Measurements from ENCODE around the gene TM2D3. TPM values are rescaled to one million over a fixed set of nuclear protein-coding genes. Genes with fewer than 3 reads are reported as not detected.

TM2D3 gene, protein sequence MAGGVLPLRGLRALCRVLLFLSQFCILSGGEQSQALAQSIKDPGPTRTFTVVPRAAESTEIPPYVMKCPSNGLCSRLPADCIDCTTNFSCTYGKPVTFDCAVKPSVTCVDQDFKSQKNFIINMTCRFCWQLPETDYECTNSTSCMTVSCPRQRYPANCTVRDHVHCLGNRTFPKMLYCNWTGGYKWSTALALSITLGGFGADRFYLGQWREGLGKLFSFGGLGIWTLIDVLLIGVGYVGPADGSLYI
- total RNA-seq (2014; rRNA removed; shearing (Covaris generic)) = 45.7 and 50.5 TPM in 2 replicates

DNA sequence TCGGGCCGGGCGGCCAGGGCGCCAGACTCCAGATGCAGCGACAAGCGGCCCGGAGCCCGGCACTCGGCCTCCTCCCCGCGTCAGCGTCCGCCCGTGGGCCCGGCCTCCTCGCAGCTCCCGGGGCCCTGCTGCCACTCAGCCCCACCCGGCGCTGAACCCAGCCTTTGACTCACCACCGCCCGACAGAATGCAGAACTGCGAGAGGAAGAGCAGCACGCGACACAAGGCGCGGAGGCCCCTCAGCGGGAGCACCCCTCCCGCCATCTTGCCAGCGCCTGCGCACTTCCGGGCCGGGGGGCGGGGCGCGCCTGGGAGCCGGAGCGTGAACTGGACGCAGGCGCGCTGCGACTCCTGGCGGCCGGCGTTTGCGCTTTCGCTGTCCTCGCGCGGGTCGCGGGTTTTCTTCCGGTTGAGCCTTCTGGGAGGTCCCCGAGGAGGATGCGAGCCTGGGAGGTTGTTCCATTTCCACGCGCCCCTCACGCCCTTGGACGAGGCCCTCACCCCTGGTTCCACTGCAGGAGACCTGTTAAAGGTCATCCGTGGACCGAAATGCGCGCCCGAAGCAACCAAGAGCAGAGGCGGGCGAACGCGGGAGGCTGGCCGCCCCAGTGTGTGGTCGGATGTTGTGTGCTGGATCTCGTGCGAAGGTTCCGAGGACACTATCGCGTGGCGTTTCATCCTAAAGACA, at the start of gene TM2D3:
Gene TM2D3, minus strand, starts transcription at position 284 of the 688 bp plus-strand sequence. Its CDS starts 20 bp downstream, at position 264.
- H3K36me3 ChIP-seq = peaks cover 42% of the 10 kb centered on the region

DNA sequence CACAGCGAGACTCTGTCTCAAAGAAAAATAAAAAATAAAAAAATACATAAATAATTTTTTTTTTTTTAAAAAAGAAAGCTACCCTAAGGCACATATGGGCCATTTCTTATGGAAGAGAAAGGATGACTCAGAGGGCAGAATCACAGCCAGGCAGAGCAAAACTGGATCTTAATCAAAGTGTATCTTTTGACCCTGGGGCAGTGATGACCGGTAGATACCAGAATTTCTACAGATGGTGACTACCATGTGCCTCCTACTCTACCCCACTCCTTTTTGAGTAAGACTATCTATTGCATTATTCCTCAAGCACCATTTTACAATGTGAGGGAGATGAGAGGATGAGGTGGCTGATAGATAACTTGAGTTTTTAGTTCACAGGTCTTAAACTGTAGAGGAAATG, 46.1 kb upstream of the TM2D3 start:
- H3K36me3 ChIP-seq = peaks cover 85% of the 10 kb centered on the region
- H3K27me3 ChIP-seq (replicated peaks) = no peaks in the 10 kb centered on the region
- no peaks in the 10 kb centered on the region for H3K9me3 ChIP-seq (replicated peaks)
- no peak for DNase-seq (ENCODE audit: low read depth in 1 of 2, low spot score in 2 of 2)
- no peaks in the 10 kb centered on the region for H3K4me1 ChIP-seq (replicated peaks)
- no peak overlapping the region for H3K27ac ChIP-seq
- no peak overlapping the region for H3K4me3 ChIP-seq

More for the DNA sequence above, at the start of gene TM2D3:
- peaks cover 27% of the 10 kb centered on the region for H3K4me1 ChIP-seq (replicated peaks)
- no peaks in the 10 kb centered on the region for H3K9me3 ChIP-seq (replicated peaks)
- H3K27me3 ChIP-seq (replicated peaks) = no peaks in the 10 kb centered on the region
- peak; percentile 92 to 97 for DNase-seq (ENCODE audit: low read depth in 1 of 2, low spot score in 2 of 2)
- H3K27ac ChIP-seq = peak within 1 kb of the TSS; percentile 92
- peak within 1 kb of the TSS; percentile 84 for H3K4me3 ChIP-seq

DNA sequence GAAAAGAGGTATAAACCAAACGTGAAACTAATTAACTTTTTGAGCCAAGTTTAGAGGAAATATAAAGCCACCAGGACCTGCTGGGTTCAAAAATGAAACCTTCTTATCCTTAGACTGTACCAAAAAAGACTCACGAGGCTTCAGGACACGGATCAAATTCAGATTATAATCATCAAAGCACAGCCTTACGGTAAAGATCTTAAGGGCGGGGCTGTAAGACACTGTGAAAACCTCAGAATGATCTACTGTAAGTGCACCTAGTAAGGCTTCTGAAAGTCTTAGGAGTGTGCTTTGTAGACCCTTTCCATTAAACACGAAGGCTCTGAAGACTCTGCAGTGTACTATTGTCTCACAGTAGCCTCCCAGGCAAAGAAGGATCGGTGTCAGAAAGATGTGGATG, 45.3 kb upstream of the TM2D3 start:
- DNase-seq (ENCODE audit: low read depth in 1 of 2, low spot score in 2 of 2) = no peak
- no peaks in the 10 kb centered on the region for H3K4me1 ChIP-seq (replicated peaks)
- H3K27me3 ChIP-seq (replicated peaks) = no peaks in the 10 kb centered on the region
- H3K27ac ChIP-seq = no peak overlapping the region
- H3K9me3 ChIP-seq (replicated peaks) = no peaks in the 10 kb centered on the region
- H3K36me3 ChIP-seq = peaks cover 83% of the 10 kb centered on the region
- no peak overlapping the region for H3K4me3 ChIP-seq

DNA sequence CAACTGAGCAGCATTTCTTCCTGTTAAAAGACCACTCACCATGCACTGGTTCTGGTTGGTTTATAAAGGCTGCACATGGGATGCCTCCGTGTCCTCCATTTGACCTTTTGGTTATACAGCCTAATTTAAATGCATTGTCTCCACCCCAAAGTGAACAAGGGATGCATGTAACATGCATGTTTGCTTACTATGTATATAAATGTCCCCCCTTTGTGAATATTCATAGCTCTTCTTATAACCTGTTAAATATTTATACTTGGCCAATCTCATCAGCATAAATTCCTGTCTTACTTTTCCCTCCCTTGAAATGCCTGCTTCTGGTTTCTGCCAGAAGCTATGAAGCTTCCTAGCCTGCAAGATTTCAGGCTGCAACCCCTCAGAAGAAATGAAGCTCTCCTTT, 44.6 kb upstream of the TM2D3 start:
- Histone ChIP-seq H3K9me3 (replicated peaks) (no peaks in the 10 kb centered on the region), H3K27ac (no peak overlapping the region), H3K27me3 (replicated peaks) (no peaks in the 10 kb centered on the region), H3K4me1 (replicated peaks) (no peaks in the 10 kb centered on the region), H3K4me3 (no peak overlapping the region), H3K36me3 (peaks cover 78% of the 10 kb centered on the region)
- no peak for DNase-seq (ENCODE audit: low read depth in 1 of 2, low spot score in 2 of 2)

DNA sequence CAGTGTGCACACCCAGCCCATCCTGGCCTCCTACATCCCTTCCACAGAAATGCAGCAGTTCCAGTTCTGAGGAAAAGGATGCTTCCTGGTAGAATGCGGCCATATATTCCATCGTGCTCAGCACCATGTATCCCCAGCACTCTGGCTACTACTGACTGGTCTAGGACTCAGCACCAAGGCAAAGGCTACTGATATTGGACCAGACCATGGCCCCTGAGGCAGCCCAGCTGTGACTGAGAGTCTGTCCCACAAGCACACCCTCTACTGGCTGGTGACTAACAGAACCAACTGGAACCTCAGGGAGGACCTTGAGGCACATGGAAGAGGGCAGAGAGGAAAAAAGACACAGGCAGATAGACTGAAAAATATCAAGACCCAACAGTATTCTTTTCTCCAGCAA, 42.1 kb upstream of the TM2D3 start:
- Histone ChIP-seq H3K36me3 (peaks cover 57% of the 10 kb centered on the region), H3K27ac (no peak overlapping the region), H3K27me3 (replicated peaks) (no peaks in the 10 kb centered on the region), H3K4me3 (no peak overlapping the region), H3K9me3 (replicated peaks) (no peaks in the 10 kb centered on the region), H3K4me1 (replicated peaks) (no peaks in the 10 kb centered on the region)
- DNase-seq (ENCODE audit: low read depth in 1 of 2, low spot score in 2 of 2) = no peak

DNA sequence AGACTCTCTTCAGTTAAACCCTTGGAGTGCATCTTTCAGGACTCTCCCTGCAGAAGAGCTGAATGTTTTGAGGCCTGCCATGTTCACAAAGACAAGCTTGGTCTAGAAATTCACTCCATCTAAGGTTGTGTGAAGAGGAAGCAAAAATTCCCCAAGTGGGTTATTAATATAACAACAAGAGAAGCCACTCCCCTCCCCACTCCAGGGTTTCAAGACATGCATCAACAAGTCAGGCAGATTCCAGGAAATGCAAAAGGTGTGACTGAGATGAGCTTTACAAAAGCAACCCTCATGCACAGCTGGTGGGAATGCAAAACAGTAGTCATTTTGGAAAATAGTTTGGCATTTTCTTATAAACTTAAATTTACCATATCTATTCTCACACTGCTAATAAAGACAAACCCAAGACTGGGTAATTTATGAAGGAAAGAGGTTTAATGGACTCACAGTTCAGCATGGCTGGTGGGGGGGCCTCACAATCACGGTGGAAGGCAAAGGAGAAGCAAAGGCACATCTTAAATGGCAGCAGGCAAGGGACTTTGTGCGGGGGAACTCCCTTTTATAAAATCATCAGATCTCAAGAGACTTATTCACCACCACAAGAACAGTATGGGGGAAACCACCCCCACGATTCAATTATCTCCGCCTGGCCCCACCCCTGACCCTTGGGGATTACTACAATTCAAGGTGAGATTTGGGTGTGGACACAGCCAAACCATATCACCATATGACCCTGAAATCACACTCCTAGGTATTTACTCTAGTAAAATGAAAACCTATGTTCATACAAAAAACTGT, 40.8 kb upstream of the TM2D3 start:
- H3K36me3 ChIP-seq = peaks cover 46% of the 10 kb centered on the region
- no peaks in the 10 kb centered on the region for H3K27me3 ChIP-seq (replicated peaks)
- no peaks in the 10 kb centered on the region for H3K9me3 ChIP-seq (replicated peaks)
- no peak for DNase-seq (ENCODE audit: low read depth in 1 of 2, low spot score in 2 of 2)
- no peaks in the 10 kb centered on the region for H3K4me1 ChIP-seq (replicated peaks)
- no peak overlapping the region for H3K4me3 ChIP-seq
- no peak overlapping the region for H3K27ac ChIP-seq

DNA sequence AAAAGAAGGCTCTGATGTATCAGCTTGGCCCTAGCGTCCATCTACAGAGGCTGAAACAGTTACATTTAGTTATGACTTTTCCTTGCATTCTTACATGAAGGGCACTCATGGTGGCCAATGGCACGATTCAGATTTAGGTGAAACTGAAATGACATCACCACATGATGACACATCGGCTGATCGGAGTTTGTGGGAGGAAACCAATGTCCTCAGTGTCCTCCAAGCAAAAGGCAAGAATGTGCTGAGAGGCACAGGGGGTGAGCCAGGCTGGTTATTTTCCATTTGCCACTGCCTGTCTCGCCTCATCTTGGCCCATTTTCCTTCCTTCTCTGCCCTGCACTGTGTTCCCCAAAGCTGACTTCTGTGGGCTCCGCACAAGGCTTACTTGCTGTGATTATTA, 37.7 kb upstream of the TM2D3 start:
- peak in 1 of 2 experiments; percentile 18 for DNase-seq (ENCODE audit: low read depth in 1 of 2, low spot score in 2 of 2)
- no peaks in the 10 kb centered on the region for H3K9me3 ChIP-seq (replicated peaks)
- no peak overlapping the region for H3K27ac ChIP-seq
- H3K4me3 ChIP-seq = no peak overlapping the region
- peaks cover 20% of the 10 kb centered on the region for H3K36me3 ChIP-seq
- H3K4me1 ChIP-seq (replicated peaks) = peaks cover 27% of the 10 kb centered on the region
- no peaks in the 10 kb centered on the region for H3K27me3 ChIP-seq (replicated peaks)

DNA sequence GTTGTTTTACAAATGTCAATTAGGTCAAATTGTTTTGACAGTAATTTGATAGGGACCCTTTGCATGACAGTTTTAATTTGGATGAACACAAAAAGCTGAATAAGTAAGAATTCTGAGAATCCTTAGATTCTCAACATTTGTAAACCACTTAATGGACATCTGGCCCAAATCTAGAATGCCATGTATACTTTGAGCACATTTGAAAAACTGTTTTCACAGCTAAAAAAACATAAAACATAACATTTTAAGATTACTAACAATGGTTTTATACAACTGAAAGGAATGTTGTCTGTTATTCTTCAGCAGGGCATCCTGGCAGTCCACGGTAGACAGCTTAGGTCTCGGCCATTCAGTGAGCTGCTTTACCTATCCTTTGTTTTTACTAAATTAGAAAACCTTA, 34.5 kb upstream of the TM2D3 start:
- peaks cover 50% of the 10 kb centered on the region for H3K4me1 ChIP-seq (replicated peaks)
- H3K4me3 ChIP-seq = no peak overlapping the region
- H3K9me3 ChIP-seq (replicated peaks) = no peaks in the 10 kb centered on the region
- no peak overlapping the region for H3K27ac ChIP-seq
- H3K36me3 ChIP-seq = peaks cover 9% of the 10 kb centered on the region
- peak in 1 of 2 experiments; percentile 34 for DNase-seq (ENCODE audit: low read depth in 1 of 2, low spot score in 2 of 2)
- no peaks in the 10 kb centered on the region for H3K27me3 ChIP-seq (replicated peaks)

DNA sequence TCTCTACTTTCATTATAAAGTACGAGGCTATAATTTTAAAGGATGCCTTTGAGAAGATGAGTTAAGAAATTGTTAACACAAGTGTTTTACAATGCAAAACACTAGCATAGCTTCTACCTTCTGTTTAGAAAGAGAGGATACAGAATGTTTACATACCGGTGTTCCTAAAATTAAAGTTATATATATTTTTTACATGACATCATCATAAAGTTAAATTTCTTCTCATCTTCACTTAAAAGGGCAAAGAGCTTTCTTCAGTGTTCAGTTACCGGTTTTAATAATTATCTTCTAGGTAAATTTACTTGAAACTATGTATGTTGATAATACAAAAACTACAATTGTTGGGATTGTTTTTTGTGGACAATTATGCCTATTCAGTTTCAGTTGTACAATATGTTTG, 32.7 kb upstream of the TM2D3 start:
- Histone ChIP-seq H3K27me3 (replicated peaks) (no peaks in the 10 kb centered on the region), H3K4me1 (replicated peaks) (peaks cover 50% of the 10 kb centered on the region), H3K36me3 (peaks cover 11% of the 10 kb centered on the region), H3K27ac (peak overlapping the region; percentile 52), H3K9me3 (replicated peaks) (no peaks in the 10 kb centered on the region), H3K4me3 (no peak overlapping the region)
- no peak for DNase-seq (ENCODE audit: low read depth in 1 of 2, low spot score in 2 of 2)

DNA sequence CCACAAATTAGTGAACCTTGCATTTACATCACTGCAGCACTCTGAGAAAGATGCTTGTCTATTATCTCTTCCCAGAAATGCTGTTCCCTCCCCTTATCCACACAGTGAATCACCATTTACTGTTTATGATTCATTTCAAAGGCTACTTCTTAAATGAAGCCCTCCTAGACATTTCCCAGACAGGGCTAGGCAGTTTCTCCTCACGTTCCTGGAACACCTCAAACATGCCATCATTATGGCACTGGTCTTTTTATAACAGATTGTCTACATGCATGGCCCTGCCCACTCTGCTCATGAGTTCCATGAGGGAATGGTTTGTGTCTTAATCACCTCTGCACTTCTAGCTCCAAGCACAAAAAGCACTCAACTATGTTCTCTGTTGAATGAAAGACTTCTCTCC, 32.2 kb upstream of the TM2D3 start:
- Histone ChIP-seq H3K36me3 (peaks cover 13% of the 10 kb centered on the region), H3K27me3 (replicated peaks) (no peaks in the 10 kb centered on the region), H3K27ac (peak overlapping the region; percentile 52), H3K4me1 (replicated peaks) (peaks cover 50% of the 10 kb centered on the region), H3K9me3 (replicated peaks) (no peaks in the 10 kb centered on the region), H3K4me3 (no peak overlapping the region)
- peak; percentile 82 to 86 for DNase-seq (ENCODE audit: low read depth in 1 of 2, low spot score in 2 of 2)

DNA sequence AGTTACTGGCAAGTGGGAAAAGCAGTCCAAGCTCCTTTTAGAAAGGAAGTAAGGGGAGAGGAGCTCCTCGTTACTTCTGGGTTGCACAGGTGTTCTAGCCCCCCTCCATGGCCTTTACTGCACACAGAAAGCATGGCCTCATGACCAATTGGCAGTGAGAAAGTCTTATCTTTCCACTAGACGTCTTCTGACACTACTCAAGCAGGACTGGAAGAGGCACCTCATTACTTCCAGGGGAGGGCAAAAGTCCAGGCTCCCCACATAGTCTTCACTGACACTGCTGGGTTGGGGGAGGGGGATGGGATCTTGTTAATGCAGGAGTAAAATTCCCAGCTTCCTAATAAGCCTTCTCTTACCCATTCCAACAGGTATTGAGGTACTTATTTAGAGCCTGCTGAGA, 27.6 kb upstream of the TM2D3 start:
- DNase-seq (ENCODE audit: low read depth in 1 of 2, low spot score in 2 of 2) = no peak
- Histone ChIP-seq H3K4me1 (replicated peaks) (peaks cover 51% of the 10 kb centered on the region), H3K27me3 (replicated peaks) (no peaks in the 10 kb centered on the region), H3K27ac (no peak overlapping the region), H3K9me3 (replicated peaks) (no peaks in the 10 kb centered on the region), H3K4me3 (no peak overlapping the region), H3K36me3 (peaks cover 16% of the 10 kb centered on the region)

DNA sequence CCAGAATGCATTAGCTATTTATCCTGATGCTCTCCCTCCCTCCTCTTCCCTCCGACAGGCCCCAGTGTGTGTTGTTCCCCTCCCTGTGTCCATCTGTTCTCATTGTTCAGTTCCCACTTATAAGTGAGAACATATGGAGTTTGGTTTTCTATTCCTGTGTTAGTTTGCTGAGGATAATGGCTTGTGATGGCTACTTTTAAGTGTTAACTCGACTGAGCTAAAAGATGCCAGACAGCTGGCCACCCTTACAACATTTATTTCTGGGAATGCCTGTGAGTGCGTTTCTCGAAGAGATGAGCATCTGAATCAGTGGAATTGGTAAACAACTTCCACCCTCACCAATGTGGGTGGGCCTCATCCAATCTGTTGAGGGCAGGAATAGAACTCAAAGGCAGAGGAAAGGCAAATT, 24.7 kb upstream of the TM2D3 start:
- Histone ChIP-seq H3K27me3 (replicated peaks) (no peaks in the 10 kb centered on the region), H3K27ac (peak overlapping the region; percentile 90), H3K4me1 (replicated peaks) (peaks cover 35% of the 10 kb centered on the region), H3K4me3 (no peak overlapping the region), H3K9me3 (replicated peaks) (no peaks in the 10 kb centered on the region), H3K36me3 (peaks cover 30% of the 10 kb centered on the region)
- DNase-seq (ENCODE audit: low read depth in 1 of 2, low spot score in 2 of 2) = peak; percentile 73 to 84

DNA sequence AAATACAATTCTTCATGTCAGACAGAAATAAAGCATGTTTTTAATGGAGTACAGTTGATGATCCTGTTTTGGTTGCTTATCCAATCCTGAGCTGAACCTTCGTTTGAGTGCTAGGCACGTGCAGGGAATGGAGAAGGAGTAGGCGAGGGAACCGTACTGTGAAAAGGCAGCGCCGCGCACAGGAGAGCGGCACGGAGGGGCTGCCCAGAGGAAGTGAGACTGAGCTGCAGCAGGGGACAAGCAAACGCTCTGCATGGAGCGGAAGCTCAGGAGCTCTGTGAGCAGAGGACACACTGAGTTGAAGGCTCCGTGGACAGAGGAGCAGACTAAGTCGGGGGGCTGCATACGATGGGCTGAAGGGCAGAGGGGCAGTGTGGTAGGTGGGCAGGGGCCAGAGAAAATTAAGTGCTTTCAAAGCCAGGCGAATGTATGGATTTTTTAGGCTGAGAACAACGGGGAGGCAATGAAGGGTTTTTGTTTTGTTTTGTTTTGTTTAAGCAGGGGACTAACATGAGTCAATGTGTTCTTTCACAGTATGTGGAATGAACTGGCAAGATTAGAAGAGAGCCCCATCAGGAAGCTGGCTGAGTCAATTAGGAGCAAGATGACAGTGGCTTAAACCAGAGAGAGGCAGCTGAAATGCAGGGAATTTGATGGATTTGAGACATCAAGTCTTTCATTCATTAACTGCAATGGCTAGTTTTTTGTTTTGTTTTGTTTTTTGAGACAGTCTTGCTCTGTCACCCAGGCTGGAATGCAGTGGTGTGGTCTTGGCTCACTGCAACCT, 23.8 kb upstream of the TM2D3 start:
- H3K27ac ChIP-seq = peak overlapping the region; percentile 90
- H3K9me3 ChIP-seq (replicated peaks) = no peaks in the 10 kb centered on the region
- peak overlapping the region; percentile 23 for H3K4me3 ChIP-seq
- no peaks in the 10 kb centered on the region for H3K27me3 ChIP-seq (replicated peaks)
- peak; percentile 68 to 83 for DNase-seq (ENCODE audit: low read depth in 1 of 2, low spot score in 2 of 2)
- H3K36me3 ChIP-seq = peaks cover 32% of the 10 kb centered on the region
- peaks cover 35% of the 10 kb centered on the region for H3K4me1 ChIP-seq (replicated peaks)
